GM23338 (cell line): Measurements from ENCODE around the gene RBPMS2. TPM values are rescaled to one million over a fixed set of nuclear protein-coding genes. Genes with fewer than 3 reads are reported as not detected.
A peak's percentile ranks its signal among the peaks of the same experiment; 100 is the strongest.

Source experiments
- ATAC-seq: fragments of 200-7000 bp; cut with Tn5 transposase; 3 replicates; pipeline ENCODE4 v1.9.1; 2020
- DNase-seq: peaks from one replicate; pipeline ENCODE4 v3.0.0-alpha.2; 2015; ENCODE audit warnings: low spot score
- H2AFZ ChIP-seq: fragments of 200-600 bp; sonication (generic); 2 replicates; pipeline ENCODE4 v1.8.0; 2016; ENCODE audit warnings: antibody characterized with exemption, mild to moderate bottlenecking, moderate library complexity
- H3F3A ChIP-seq: fragments of 200-600 bp; sonication (generic); replicated peaks from 2 replicates; pipeline ENCODE4 v1.8.0; 2017; ENCODE audit warnings: antibody characterized with exemption, mixed run types, low read depth
- H3K27ac ChIP-seq: fragments of 200-600 bp; sonication (generic); 2 replicates; pipeline ENCODE4 v1.6.1; 2016; ENCODE audit warnings: low read depth
- H3K27me3 ChIP-seq: fragments of 200-600 bp; sonication (generic); 2 replicates; pipeline ENCODE4 v1.8.0; 2016; ENCODE audit warnings: mild to moderate bottlenecking, mixed run types, moderate library complexity; ENCODE audit not compliant: insufficient read depth
- H3K36me3 ChIP-seq: fragments of 200-600 bp; sonication (generic); 2 replicates; pipeline ENCODE4 v1.8.0; 2016; ENCODE audit warnings: mild to moderate bottlenecking; ENCODE audit not compliant: insufficient read depth
- H3K4me1 ChIP-seq: fragments of 200-600 bp; sonication (generic); 2 replicates; pipeline ENCODE4 v1.8.0; 2016; ENCODE audit warnings: mild to moderate bottlenecking, moderate library complexity; ENCODE audit not compliant: insufficient read depth
- H3K4me2 ChIP-seq: fragments of 200-600 bp; sonication (generic); 2 replicates; pipeline ENCODE4 v1.7.1; 2017; ENCODE audit warnings: mixed run types
- H3K4me3 ChIP-seq: fragments of 200-600 bp; sonication (generic); 2 replicates; pipeline ENCODE4 v1.6.1; 2016; ENCODE audit warnings: mixed run types
- H3K79me2 ChIP-seq: fragments of 200-600 bp; sonication (generic); replicated peaks from 2 replicates; pipeline ENCODE4 v1.8.0; 2017; ENCODE audit warnings: mild to moderate bottlenecking; ENCODE audit not compliant: insufficient read depth
- H3K9me2 ChIP-seq: fragments of 200-600 bp; sonication (generic); 2 replicates; pipeline ENCODE4 v1.8.0; 2017; ENCODE audit not compliant: insufficient read depth
- H4K20me1 ChIP-seq: fragments of 200-600 bp; sonication (generic); replicated peaks from 2 replicates; pipeline ENCODE4 v1.8.0; 2017; ENCODE audit warnings: mild to moderate bottlenecking; ENCODE audit not compliant: insufficient read depth
- H3K27ac Mint-ChIP-seq: 2 replicates; pipeline ENCODE4 v1.8.0; 2020; ENCODE audit warnings: inconsistent platforms, mild to moderate bottlenecking, moderate library complexity, mixed read lengths
- H3K27me3 Mint-ChIP-seq: 3 replicates; pipeline ENCODE4 v1.8.0; 2022; ENCODE audit warnings: low read depth, mild to moderate bottlenecking, moderate library complexity, mixed read lengths, inconsistent platforms; ENCODE audit not compliant: insufficient read depth, poor library complexity
- H3K36me3 Mint-ChIP-seq: 3 replicates; pipeline ENCODE4 v1.8.0; 2021; ENCODE audit warnings: low read depth, mild to moderate bottlenecking, inconsistent platforms, moderate library complexity, mixed read lengths
- H3K4me1 Mint-ChIP-seq: 3 replicates; pipeline ENCODE4 v1.8.0; 2020; ENCODE audit warnings: mild to moderate bottlenecking, inconsistent platforms, mixed read lengths
- H3K4me3 Mint-ChIP-seq: 3 replicates; pipeline ENCODE4 v1.8.0; 2021; ENCODE audit warnings: moderate library complexity, mild to moderate bottlenecking, inconsistent platforms, mixed read lengths
- H3K9me3 Mint-ChIP-seq: 3 replicates; pipeline ENCODE4 v1.8.0; 2020; ENCODE audit warnings: moderate library complexity, mild to moderate bottlenecking, inconsistent platforms, mixed read lengths
- STAT1 ChIP-seq: IDR thresholded peaks from one replicate; pipeline ENCODE4 v1.6.1; 2016; ENCODE audit warnings: antibody characterized with exemption; ENCODE audit not compliant: unreplicated experiment
- ZNF462 ChIP-seq: fragments of 250-450 bp; sonication (Bioruptor Pico); IDR thresholded peaks from 2 replicates; pipeline ENCODE4 v1.5.0; 2020; ENCODE audit warnings: mild to moderate bottlenecking, moderate library complexity
- polyA plus RNA-seq: library from polyadenylated mRNA; unstranded; fragments of >200 nt; fragmentation: Nextera tagmentation; extraction: Ambion mirVana; gene quantifications from 2 replicates; pipeline ENCODE4 v1.2.1, GENCODE V29; 2016
- total RNA-seq: library from RNA; depleted of rRNA; stranded (reverse); fragments of >200 nt; shearing (Covaris generic); gene quantifications from 2 replicates; pipeline ENCODE4 v1.2.3, GENCODE V29; 2014

Gene RBPMS2
- total and polyA plus RNA-seq, 2 experiments from 2014 or later, result 53.3 to 171 TPM

DNA sequence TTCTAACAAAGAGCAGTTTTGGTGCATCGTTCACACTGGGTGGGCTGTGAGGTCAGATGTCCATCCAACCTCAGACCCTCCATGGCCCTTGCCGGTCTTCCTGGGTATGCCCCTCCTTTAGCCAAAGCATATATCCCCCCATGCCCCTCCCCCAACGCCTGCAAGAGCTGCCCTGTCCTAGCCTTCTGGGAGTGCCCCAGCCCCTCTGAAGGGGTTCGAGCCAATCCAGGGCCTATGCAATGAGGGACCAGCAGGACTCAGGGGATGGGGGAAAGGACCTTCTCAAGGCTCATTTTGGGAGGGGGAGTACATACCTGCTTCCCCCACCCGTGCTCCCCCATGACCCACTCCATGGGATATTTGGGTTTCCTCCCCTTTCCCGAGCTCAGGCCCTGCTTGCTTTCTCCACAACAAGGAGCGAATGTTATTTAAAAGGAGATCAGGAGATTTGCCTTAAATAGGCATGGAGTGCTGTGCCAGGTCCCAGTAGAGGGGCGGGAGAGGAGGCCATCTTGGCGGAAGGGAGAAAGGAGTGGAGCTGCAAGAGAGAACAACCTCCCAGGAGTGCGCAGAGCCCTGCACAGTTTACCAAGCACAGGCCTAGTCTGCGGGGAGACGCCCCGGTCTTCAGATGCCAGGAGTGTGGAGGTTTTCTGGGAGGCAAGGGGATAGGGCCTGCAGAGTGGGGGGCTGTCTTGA is 31.8 kb upstream of the RBPMS2 start:
- peaks cover 57% of the 10 kb centered on the region for H3K4me1 Mint-ChIP-seq
- peak; percentile 81 for DNase-seq
- H3K4me2 ChIP-seq, result peak overlapping the region; percentile 71

More for the DNA sequence above, 31.8 kb upstream of the RBPMS2 start:
- H3K79me2 ChIP-seq, result no peaks in the 10 kb centered on the region
- H3K27ac ChIP-seq, result peak overlapping the region; percentile 100
- peaks cover 35% of the 10 kb centered on the region for H3K4me1 ChIP-seq
- TF ChIP-seq ZNF462 (CRISPR knock-in tag) (peak; percentile 7), STAT1 (no peak)
- H3K36me3 ChIP-seq, result no peaks in the 10 kb centered on the region
- Mint-ChIP-seq H3K9me3 (no peaks in the 10 kb centered on the region), H3K4me3 (peak overlapping the region; percentile 70), H3K27me3 (peaks cover 35% of the 10 kb centered on the region), H3K27ac (peak overlapping the region; percentile 97), H3K36me3 (no peaks in the 10 kb centered on the region)
- no peaks in the 10 kb centered on the region for H3K27me3 ChIP-seq
- H3K9me2 ChIP-seq, result no peaks in the 10 kb centered on the region
- peak overlapping the region; percentile 41 for H3K4me3 ChIP-seq
- peak; percentile 31 for ATAC-seq
- H4K20me1 ChIP-seq, result no peaks in the 10 kb centered on the region
- H3F3A ChIP-seq, result peaks cover 19% of the 10 kb centered on the region
- H2AFZ ChIP-seq, result no peak overlapping the region
